Ammon's horn (tissue), 1 donor: ENCODE results near the gene KIF3A.
"Not testable (repeated sequence)": the region's sequence is repeated elsewhere in the genome, so short reads cannot be mapped to it uniquely, and the experiment has no call there.

Experiments
- DNase-seq: peaks from one replicate; pipeline ENCODE4 v3.0.0-alpha.2; 2016; ENCODE audit warnings: low spot score

The KIF3A gene

DNA sequence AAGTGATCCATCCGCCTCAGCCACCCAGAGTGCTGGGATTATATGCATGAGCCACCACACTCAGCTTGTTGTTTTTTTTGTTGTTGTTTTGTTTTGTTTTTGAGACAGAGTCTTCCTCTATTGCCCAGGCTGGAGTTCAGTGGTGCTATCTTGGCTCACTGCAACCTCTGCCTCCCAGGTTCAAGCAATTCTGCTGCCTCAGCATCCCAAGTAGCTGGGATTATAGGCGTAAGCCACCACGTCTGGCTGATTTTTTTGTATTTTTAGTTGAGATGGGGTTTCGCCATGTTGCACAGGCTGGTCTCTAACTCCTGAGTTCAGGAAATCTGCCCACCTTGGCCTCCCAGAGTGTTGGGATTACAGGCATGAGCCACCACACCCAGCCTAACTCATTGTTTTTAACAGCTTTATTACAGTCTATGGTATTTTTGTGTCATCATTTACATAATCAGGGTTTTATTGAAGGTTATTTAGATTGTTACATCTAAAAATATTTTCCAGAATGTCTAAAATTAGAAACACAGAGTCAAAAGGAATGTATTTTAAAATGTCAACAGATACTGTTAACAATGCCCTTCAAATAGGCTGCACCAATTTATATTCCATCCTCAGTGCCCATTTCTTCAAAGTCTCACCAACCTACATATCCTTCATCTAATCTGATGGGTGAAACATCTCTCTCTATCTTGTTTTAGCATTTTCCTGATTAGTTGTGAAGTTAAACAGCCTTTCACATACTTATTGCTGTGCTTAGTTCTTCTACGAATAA is 18.6 kb downstream of the KIF3A start:
- no peak for DNase-seq

DNA sequence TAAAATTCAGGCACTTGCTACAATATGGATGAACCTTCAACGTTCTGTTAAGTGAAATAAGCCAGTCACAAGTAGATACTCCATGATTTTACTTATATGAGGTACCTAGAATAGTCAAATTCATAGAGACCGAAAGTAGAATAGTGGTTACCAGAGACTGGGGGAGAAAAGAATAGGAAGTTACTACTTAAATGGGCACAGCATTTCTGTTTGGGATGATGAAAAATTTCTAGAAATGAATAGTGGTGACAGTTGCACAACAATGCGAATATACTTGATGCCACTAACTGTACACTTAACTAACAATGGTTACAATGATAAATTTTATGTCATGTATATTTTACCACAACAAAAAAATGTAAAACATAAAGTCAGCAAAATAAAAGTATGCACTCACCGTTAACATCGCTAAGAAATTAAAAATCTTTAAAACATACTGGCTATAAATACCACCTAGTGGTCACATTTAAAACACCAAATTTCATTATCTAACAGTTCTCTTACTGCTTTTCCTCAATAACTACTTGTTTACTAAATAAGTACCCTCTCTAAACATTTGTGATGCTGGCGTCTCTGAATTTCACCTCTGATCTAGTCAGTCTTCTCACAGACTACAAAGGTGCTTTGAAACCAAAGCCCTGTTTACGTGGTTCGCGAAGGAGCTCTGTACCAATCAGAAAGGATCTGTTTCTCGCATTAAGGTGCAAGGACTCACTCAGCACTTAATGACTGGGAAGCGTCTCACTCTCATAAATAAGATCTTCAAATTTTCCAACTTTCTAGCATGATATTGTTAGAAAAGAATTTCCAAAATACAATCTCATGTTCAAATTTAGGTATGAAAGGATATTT is 22.7 kb downstream of the KIF3A start:
- no peak for DNase-seq

DNA sequence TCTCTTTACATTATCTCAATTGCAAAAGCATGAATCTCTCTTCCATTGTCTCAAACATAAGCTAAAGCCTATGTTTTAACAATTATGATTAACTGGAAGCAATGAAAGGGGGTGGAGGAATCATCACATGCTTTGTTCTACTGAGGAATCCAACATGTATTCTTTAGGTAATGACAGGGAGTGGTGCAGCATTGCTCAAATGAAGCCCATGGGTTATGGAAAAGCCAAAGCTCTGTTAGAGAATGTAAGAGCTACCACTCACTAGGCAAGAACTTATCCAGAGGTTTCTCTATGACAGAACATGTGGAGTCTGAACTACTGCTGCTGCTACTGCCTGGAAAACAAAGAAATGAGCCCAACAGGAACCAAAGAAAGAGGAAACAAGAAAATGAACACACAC is 28.7 kb downstream of the KIF3A start:
- DNase-seq: no peak

- DNase-seq: no peak
These were observed 32.5 kb downstream of the KIF3A start for GRCh38 chr5:132704875-132705274.

DNA sequence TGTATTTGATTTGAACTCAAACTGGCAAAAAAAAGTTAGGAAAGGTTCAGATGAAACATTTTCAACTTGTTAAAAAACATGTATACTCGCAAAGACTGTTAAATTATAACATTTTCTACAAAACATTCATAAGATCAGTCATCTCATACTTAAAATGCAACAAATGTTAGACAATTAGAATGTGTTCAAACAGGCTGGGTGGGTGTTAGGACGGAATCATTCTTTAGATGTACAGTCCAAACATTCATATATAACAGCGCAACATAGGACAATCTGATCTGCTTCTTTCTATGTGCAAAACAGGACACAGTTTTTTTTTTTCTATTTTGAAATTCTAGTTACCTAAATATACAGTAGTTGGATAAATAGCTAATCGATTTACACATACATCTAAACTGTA is 41.4 kb downstream of the KIF3A start:
- no peak for DNase-seq

- no peak for DNase-seq
These were observed 44.7 kb downstream of the KIF3A start for GRCh38 chr5:132692632-132692967.

DNA sequence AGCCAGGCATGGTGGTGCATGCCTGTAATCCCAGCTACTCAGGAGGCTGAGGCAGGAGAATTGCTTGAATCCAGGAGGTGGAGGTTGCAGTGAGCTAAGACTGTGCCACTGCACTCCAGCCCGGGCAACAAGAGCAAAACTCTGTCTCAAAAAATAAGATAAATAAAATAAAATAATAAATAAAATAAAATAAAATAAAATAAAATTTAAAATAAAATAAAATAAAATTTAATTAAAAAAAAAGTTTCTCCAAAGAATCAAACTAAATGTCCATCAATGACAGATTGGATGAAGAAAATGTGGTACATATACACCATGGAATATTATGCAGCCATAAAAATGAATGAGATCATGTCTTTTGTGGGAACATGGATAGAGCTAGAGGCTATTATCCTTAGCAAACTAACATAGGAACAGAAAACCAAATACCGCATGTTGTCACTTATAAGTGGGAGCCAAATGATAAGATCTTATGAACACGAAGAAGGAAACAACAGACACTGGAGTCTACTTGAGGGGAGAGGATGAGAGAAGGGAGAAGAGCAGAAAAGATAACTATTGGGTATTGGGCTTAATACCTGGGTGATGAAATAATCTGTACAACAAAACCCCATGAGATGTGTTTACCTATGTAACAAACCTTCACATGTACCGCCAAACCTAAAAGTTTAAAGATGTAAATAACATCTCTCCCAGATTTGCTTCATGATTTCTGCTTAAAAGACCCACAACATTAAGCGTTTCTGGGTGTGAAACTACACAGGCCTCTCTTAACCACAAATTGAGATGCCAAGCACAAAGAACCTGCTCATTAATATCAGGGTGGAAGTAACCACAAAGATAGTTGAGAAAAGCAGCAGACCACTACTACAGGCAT is 45.4 kb downstream of the KIF3A start:
- DNase-seq: not testable (repeated sequence)

DNA sequence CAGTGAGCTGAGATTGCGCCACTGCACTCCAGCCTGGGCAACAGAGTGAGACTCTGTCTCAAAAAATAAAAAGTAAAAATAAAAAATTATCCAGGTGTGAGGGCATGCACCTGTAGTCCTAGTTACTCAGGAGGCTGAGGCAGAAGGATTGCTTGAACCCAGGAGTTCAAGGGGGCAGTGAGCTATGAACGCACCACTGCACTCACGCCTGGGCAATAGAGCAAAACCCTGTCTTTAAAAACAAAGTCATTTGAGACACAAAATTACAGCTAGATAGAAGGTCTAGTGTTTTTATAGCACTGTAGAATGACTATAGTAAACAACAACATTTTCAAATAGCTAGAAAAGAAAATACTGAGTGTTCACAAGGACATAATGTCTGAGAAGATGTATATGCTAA is 47.2 kb downstream of the KIF3A start:
- no peak for DNase-seq

- DNase-seq: no peak
These were observed 47.8 kb downstream of the KIF3A start for GRCh38 chr5:132689513-132689912.

DNA sequence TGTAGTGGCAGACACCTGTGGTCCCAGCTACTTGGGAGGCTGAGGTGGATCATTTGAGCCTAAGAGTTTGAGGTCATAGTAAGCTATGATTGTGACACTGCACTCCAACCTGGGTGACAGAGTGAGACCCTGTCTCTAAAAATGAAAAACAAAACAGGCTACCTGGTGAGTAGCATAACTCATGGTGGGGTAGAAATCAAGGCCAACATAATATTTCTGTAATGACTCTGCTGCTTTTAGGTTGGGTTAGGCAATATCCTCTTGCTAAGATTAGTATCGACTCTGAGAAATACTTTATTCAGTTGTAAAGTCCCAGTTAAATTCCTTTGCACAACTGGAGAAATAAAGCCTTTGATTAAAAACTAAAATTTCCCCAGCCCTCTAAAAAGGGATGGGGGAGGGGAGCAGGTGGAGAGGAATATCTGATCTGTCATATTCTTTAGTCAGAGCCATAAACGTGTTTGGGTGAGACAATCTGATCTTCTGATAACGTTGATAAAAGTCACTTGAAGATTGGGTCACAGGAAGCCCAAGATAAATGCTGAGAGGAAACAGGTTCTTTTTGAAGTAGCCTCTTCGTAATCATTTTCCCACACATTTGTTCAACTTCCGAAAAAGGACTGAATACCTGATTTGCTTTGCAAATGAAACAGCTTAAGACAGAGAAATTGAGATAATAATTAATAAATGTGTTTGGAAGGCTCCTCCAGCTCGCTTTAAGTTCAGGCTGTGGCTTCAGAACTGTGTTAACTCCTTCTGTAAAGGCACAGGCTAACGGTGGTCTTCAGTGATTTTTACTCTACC is 48.6 kb downstream of the KIF3A start:
- DNase-seq: no peak

DNA sequence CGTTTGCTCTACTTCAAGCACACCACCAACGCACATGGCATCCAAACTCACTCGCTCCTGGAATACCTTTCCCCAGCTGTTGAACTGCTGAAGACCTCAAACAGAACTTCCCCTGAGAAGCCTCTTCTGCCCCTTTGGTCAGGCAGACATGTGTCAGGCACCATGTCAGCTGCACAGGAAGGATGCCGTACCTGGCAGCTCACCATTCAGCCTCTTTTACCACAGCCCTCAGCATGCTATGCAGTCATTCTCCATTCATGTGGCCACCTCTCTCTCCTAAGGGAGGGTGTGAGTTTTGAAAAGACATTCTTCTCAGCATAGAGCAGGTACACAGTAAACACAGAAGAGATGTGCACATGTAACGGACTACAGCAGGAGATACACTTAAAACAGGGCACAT is 49.4 kb downstream of the KIF3A start:
- DNase-seq: no peak

GRCh38 chr5:132686193-132686592 is 51.2 kb downstream of the KIF3A start:
- no peak for DNase-seq

GRCh38 chr5:132684922-132685720 is 52.2 kb downstream of the KIF3A start:
- no peak for DNase-seq

DNA sequence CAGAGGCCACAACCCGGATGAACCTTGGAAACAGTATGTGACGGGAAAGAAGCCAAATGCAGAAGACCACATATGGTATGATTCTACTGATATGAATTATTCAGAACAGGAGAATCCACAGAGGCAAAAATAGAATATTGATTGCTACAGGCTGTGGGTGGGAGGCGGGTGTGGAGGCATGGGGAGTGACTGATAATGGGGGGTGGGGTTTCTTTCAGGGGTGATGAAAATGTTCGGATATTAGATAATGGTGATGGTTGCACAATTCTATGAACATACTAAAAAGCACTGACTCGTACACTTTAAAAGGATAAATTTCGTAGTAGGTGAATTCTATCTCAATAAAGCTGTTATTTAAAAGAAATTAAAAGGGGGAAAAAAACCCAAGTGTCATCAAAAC is 52.9 kb downstream of the KIF3A start:
- no peak for DNase-seq

DNA sequence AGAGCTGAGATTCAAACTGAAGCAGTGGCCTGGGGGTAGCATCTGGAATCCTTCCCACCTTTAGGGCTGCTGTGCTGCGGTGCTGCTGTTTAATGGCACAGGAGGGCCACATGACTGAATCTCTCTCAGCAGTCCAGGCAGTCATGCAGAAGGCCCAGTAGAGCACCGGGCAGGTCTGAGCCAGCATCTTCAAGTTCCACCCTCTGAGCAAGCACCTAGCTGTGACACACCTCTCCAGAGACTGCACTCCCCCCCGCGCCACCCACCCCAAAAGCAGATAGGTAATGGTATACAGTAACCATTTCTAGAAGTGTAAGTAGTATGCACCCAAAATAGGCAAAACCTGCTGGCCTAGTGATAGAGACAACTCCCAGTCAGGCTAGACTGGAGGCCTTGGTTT is 55.4 kb downstream of the KIF3A start:
- no peak for DNase-seq

DNA sequence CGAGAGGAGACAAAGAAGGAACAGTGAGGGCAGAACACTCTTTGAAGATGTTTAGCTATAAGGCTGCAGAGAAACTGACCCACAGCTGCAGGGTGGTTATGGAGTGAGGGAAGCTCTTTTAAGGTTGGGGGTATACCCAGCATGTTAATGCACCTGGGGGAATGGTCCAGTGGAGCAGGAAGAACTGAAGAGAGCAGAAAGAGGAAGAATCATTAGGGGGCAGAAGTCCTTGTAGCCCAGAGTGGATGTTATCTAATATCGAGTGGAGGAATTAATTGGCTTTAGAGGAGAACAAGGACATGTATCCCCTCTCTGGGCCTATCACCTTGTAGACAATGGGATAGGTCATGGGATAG is 55.9 kb downstream of the KIF3A start:
- DNase-seq: no peak

GRCh38 chr5:132680780-132681475 is 56.4 kb downstream of the KIF3A start:
- DNase-seq: no peak

- DNase-seq: no peak
These were observed 57.5 kb downstream of the KIF3A start for GRCh38 chr5:132679717-132680380.

- no peak for DNase-seq
These were observed 58.2 kb downstream of the KIF3A start for GRCh38 chr5:132679166-132679565.

DNA sequence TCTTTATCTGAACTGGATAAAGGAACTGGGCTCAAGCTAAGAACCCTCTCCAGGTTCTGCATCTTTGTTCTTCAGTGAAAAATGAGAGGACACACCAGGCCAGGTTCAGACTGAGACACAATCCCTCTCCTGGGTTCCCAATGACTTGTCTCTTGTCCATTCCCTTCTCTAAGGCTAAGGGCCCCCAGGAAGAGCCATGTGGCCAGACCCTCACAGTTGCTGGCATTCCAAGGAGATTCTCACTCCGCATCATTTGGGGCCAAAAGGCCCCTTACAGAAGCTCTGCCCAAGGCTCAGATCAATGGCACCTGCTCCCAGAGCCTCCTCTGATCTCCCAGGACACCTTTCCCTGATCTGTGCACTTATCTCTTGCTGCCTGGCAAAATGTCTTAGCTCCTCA is 58.6 kb downstream of the KIF3A start:
- DNase-seq: no peak
